ENCODE data around the gene FBXL15.

Gene FBXL15

DNA sequence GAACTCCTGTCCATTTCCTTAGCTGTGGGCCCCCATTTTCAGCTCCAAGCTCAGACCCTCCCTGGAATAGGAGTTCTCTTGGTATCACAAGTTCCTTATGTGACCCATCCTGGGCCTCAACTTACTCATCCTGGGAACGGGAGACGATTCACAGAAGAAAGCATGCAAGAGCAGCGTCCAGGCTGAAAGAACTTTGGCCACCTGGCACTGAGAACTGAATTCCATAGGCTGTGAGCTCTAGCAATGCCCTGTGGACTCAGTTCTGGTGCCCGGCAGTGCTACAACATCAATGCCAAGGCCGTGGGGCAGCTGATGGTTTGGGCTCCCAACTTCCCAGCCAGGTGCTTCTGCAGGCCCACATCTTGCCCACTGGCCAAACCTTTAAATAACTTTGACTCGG is 15.7 kb downstream of the FBXL15 start:
- H3K4me3 ChIP-seq (replicated peaks; ENCODE audit: low read depth, low read length): peak overlapping the region; percentile 57
- DNase-seq (ENCODE audit: low read depth): no peak
- TF ChIP-seq CTCF (IDR thresholded peaks at IDR 0.05; ENCODE audit: low read length, missing control alignments): no peak

- DNase-seq (ENCODE audit: low read depth): no peak
- peak overlapping the region; percentile 6 for H3K4me3 ChIP-seq (replicated peaks; ENCODE audit: low read depth, low read length)
- no peak for TF ChIP-seq CTCF (IDR thresholded peaks at IDR 0.05; ENCODE audit: low read length, missing control alignments)
Observed at GRCh38 chr10:102437515-102437914, 16.9 kb downstream of the FBXL15 start.

DNA sequence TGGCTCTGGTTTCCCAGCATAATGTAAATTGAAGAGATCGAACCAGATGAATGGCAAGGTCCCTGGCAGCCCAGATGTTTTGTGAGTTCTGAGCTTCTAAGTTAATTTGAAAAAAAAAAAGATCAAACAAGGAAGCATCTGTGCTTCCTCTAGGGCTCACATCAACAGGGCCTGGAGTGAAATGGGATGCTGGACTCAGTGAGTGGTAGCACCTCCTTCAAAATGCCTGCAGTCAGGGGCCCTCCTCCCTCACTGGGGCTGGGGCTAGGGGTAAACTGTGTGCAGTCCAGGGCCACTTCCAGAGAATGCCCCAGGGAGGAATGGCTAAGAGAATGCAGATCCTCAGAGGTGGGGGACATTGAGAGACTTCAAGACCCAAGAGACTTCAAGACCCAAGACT is 17.7 kb downstream of the FBXL15 start:
- H3K4me3 ChIP-seq (replicated peaks; ENCODE audit: low read depth, low read length): no peak overlapping the region
- TF ChIP-seq CTCF (IDR thresholded peaks at IDR 0.05; ENCODE audit: low read length, missing control alignments): no peak
- DNase-seq (ENCODE audit: low read depth): no peak

DNA sequence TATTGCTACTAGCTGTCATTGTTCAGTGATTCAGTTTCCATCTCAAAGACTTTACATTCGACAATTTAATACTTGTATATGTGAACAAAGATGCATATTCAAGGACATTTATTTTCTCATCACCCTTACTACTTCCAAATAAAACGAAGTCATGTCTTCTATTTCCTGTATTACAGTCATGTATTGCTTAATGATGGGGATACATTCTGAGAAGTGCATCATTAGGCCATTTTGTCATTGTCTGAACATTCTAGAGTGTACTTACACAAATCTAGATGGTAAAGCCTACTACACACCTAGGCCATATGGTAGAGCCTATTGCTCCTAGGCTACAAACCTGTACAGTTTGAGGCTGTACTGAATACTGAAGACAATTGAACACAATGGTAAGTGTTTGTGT is 24.2 kb downstream of the FBXL15 start:
- no peak for TF ChIP-seq CTCF (IDR thresholded peaks at IDR 0.05; ENCODE audit: low read length, missing control alignments)
- no peak overlapping the region for H3K4me3 ChIP-seq (replicated peaks; ENCODE audit: low read depth, low read length)
- no peak for DNase-seq (ENCODE audit: low read depth)

DNA sequence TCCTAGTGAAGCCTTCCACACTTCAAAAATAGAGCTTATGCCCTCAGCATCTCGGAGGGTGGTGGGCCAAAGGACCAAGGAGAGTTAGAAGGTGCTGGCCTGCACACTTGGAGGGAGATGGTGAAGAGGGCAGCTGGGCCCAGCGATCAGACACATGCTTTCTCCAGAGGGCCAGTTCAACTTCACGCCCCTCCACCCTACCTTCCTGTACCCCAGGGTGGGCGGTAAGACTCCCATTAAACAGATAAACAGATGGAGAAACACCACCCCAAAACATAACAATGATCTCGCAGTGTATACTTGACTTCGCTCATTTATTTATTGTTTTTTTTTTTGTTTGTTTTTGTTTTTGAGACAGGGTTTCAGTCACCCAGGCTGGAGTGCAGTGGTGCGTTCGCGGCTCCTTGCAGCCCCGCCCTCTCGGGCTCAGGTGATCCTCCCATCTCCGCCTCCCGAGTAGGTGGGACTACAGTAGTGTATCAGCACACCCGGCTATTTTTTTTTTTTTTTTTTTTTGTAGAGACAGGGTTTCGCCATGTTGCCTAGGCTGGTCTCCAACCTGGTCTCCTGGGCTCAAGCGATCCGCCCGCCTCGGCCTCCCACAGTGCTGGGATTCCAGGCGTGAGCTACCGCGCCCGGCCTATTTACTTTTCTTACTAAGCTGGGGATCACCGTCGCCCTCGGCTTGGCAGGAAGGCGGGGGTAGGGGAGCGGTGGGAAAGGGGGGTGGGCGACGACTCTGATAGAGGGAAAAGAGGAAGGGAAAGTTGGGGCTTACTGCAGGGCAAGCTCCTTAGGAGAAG is 28.9 kb downstream of the FBXL15 start:
- peak overlapping the region; percentile 73 for H3K4me3 ChIP-seq (replicated peaks; ENCODE audit: low read depth, low read length)
- TF ChIP-seq CTCF (IDR thresholded peaks at IDR 0.05; ENCODE audit: low read length, missing control alignments): no peak
- peak; percentile 69 for DNase-seq (ENCODE audit: low read depth)

DNA sequence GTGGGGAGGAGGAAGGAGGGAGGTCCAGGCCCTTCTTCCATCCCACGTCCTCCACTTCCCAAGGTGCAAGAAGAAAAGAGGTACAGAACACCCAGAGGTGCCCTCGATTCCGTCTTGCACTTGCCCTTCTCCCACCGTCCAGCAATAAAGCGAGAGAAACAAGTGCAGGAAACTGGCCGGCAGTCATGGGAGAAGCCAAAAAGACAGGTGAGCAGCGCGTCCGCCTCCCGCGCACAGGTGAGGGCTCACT is 29.4 kb downstream of the FBXL15 start:
- TF ChIP-seq CTCF (IDR thresholded peaks at IDR 0.05; ENCODE audit: low read length, missing control alignments): no peak
- DNase-seq (ENCODE audit: low read depth): no peak
- peak overlapping the region; percentile 73 for H3K4me3 ChIP-seq (replicated peaks; ENCODE audit: low read depth, low read length)
